Caco-2 (cell line): ENCODE data around the gene NABP2. TPM values are rescaled to one million over a fixed set of nuclear protein-coding genes. Genes with fewer than 3 reads are reported as not detected.
"Not testable (repeated sequence)": the region's sequence is repeated elsewhere in the genome, so short reads cannot be mapped to it uniquely, and the experiment has no call there.

Source experiments
- BruUV-seq: library from RNA; stranded (reverse); fragments of 400-500 nt; replicated peaks from 2 replicates; lab custom pipeline; 2021; lab: Mats Ljungman, UMichigan
- CTCF ChIA-PET: fragments of 300-600 bp; sonication (Branson Sonifier 250); formaldehyde crosslinking; loops from one replicate; lab custom pipeline; 2022; ENCODE audit warnings: antibody characterized with exemption; lab: Charles Lee
- POLR2A ChIA-PET: fragments of 300-600 bp; sonication (Branson Sonifier 250); formaldehyde crosslinking; loops from one replicate; lab custom pipeline; 2022; ENCODE audit warnings: antibody characterized with exemption; lab: Charles Lee
- DNase-seq, 2 experiments: peaks; one replicate each; pipeline versions ENCODE4 v3.0.0 to v3.0.0-alpha.2; 2020 to 2022
- H3K27me3 ChIP-seq: replicated peaks from 2 replicates; pipeline ENCODE4 v1.6.0; 2011; ENCODE audit warnings: low read length; ENCODE audit not compliant: control insufficient read depth, insufficient read depth
- H3K36me3 ChIP-seq: 2 replicates; pipeline ENCODE4 v1.5.1; 2011; ENCODE audit warnings: low read length; ENCODE audit not compliant: control insufficient read depth, insufficient read depth
- H3K4me1 ChIP-seq: fragments of 250-450 bp; sonication (Bioruptor Pico); 2 replicates; pipeline ENCODE4 v1.5.1; 2020; ENCODE audit warnings: mild to moderate bottlenecking
- H3K4me3 ChIP-seq: 2 replicates; pipeline ENCODE4 v1.5.1; 2011; ENCODE audit warnings: low read depth, mild to moderate bottlenecking, control low read depth, low read length
- H3K9me3 ChIP-seq: fragments of 250-450 bp; sonication (Bioruptor Pico); 2 replicates; pipeline ENCODE4 v1.5.1; 2020; ENCODE audit warnings: mild to moderate bottlenecking, moderate library complexity
- H3K27ac Mint-ChIP-seq: one replicate; pipeline ENCODE4 v1.8.0; 2022; ENCODE audit warnings: mixed read lengths; ENCODE audit not compliant: unreplicated experiment
- H3K27me3 Mint-ChIP-seq: one replicate; pipeline ENCODE4 v1.8.0; 2022; ENCODE audit warnings: mixed read lengths; ENCODE audit not compliant: insufficient read depth, unreplicated experiment
- H3K36me3 Mint-ChIP-seq: one replicate; pipeline ENCODE4 v1.8.0; 2022; ENCODE audit warnings: mild to moderate bottlenecking, mixed read lengths; ENCODE audit not compliant: insufficient read depth, unreplicated experiment
- H3K4me1 Mint-ChIP-seq: one replicate; pipeline ENCODE4 v1.8.0; 2022; ENCODE audit warnings: low read depth, mixed read lengths; ENCODE audit not compliant: unreplicated experiment
- H3K4me3 Mint-ChIP-seq: one replicate; pipeline ENCODE4 v1.8.0; 2022; ENCODE audit warnings: mild to moderate bottlenecking, moderate library complexity, mixed read lengths; ENCODE audit not compliant: unreplicated experiment
- H3K9me3 Mint-ChIP-seq: one replicate; pipeline ENCODE4 v1.8.0; 2022; ENCODE audit warnings: mixed read lengths; ENCODE audit not compliant: unreplicated experiment
- CTCF ChIP-seq, 2 experiments: fragments of 200-600 bp in 1 of 2; IDR thresholded peaks; 1 replicate in 1 of 2; 2 replicates in 1 of 2; pipeline versions ENCODE4 v1.5.1 to v1.8.0; 2011 to 2022; ENCODE audit warnings: antibody characterized with exemption in 1 of 2, control low read depth in 1 of 2, inconsistent platforms in 1 of 2, low read depth in 1 of 2, low read length in 1 of 2, mild to moderate bottlenecking in 1 of 2, moderate library complexity in 1 of 2; ENCODE audit not compliant: insufficient read depth in 1 of 2, severe bottlenecking in 1 of 2, unreplicated experiment in 1 of 2
- intact Hi-C: fragments of 100-400 bp; cut with micrococcal nuclease; formaldehyde crosslinking; loops from one replicate; pipeline ENCODE4 v1.10.0; 2022; ENCODE audit not compliant: unreplicated experiment
- total RNA-seq: library from RNA; stranded (reverse); gene quantifications from 2 replicates; pipeline ENCODE4 v1.2.3, GENCODE V29; 2022

Gene NABP2
- total RNA-seq, 1 experiment from 2014 or later = 32.1 TPM

GRCh38 chr12:56266693-56267442, 42.7 kb downstream of the NABP2 start, which contains the start of gene COQ10A:
TSS of gene COQ10A (plus strand) at chr12:56266942. CDS start at chr12:56267119, 177 bp downstream.
- H3K9me3 Mint-ChIP-seq = peaks cover 6% of the 10 kb centered on the region
- CTCF ChIA-PET = interaction anchor here (0.6 to 2.2 kb wide), 9 partner anchors 8 to 78 kb away, joined by 3 to 13 read pairs (median 3); partner anchors contain the start of genes ANKRD52, CNPY2, RNF41 and SMARCC2

GRCh38 chr12:56267443-56268071, 43.4 kb downstream of the NABP2 start:
- Histone ChIP-seq H3K4me3 (peak overlapping the region; percentile 65), H3K4me1 (peaks cover 5% of the 10 kb centered on the region), H3K9me3 (no peaks in the 10 kb centered on the region), H3K27me3 (no peaks in the 10 kb centered on the region), H3K36me3 (no peaks in the 10 kb centered on the region; the same call in 1 of the 2 replicates)
- no TSS peak for BruUV-seq
- Mint-ChIP-seq H3K27me3 (no peaks in the 10 kb centered on the region), H3K27ac (peak overlapping the region; percentile 61), H3K4me3 (peak overlapping the region; percentile 83), H3K9me3 (no peaks in the 10 kb centered on the region), H3K4me1 (peaks cover 6% of the 10 kb centered on the region), H3K36me3 (peaks cover 33% of the 10 kb centered on the region)
- CTCF ChIA-PET = interaction anchor here (0.6 to 2.2 kb wide), 6 partner anchors 9 to 61 kb away, joined by 3 to 13 read pairs (median 4); partner anchors contain the start of genes ANKRD52 and RNF41
- DNase-seq = peak in 1 of 2 experiments; percentile 30
- no peak for TF ChIP-seq CTCF (IDR thresholded peaks at IDR 0.05; ENCODE audit: insufficient read depth in 1 of 2, low read depth in 1 of 2, low read length in 1 of 2, severe bottlenecking in 1 of 2, unreplicated experiment in 1 of 2)
- POLR2A ChIA-PET = interaction anchor here (1.0 to 2.0 kb wide), 4 partner anchors 24 to 294 kb away, joined by 3 to 12 read pairs (median 6); partner anchors contain the start of genes RAB5B, RNF41 and STAT2
- intact Hi-C loops = loop anchor here (1.0 to 2.0 kb wide), 6 partner anchors 19 to 149 kb away; partner anchors contain the start of genes CS, SLC39A5 and ZC3H10

More at GRCh38 chr12:56266693-56267442, 42.7 kb downstream of the NABP2 start, which contains the start of gene COQ10A:
- Histone ChIP-seq H3K4me1 (peaks cover 12% of the 10 kb centered on the region), H3K36me3 (no peaks in the 10 kb centered on the region; the same call in 1 of the 2 replicates), H3K9me3 (no peaks in the 10 kb centered on the region), H3K27me3 (no peaks in the 10 kb centered on the region), H3K4me3 (peak within 1 kb of the TSS; percentile 65)
- H3K4me1 Mint-ChIP-seq = peaks cover 12% of the 10 kb centered on the region
- no peaks in the 10 kb centered on the region for H3K27me3 Mint-ChIP-seq
- intact Hi-C loops = loop anchor here (1.0 to 2.0 kb wide), 6 partner anchors 20 to 148 kb away; partner anchors contain the start of genes CS, SLC39A5 and ZC3H10
- H3K4me3 Mint-ChIP-seq = peak within 1 kb of the TSS; percentile 83
- DNase-seq = peak; percentile 90 to 92
- TSS peak; percentile 63 for BruUV-seq
- peaks cover 30% of the 10 kb centered on the region for H3K36me3 Mint-ChIP-seq
- TF ChIP-seq CTCF (IDR thresholded peaks at IDR 0.05; ENCODE audit: insufficient read depth in 1 of 2, low read depth in 1 of 2, low read length in 1 of 2, severe bottlenecking in 1 of 2, unreplicated experiment in 1 of 2) = peak; percentile 39 to 74
- POLR2A ChIA-PET = interaction anchor here (0.5 to 2.0 kb wide), 9 partner anchors 19 to 293 kb away, joined by 3 to 12 read pairs (median 4); partner anchors contain the start of genes RAB5B, RNF41, SMARCC2 and STAT2
- peak within 1 kb of the TSS; percentile 61 for H3K27ac Mint-ChIP-seq

- Mint-ChIP-seq H3K4me3 (no peak overlapping the region), H3K27ac (no peak overlapping the region), H3K27me3 (no peaks in the 10 kb centered on the region), H3K4me1 (peaks cover 6% of the 10 kb centered on the region), H3K9me3 (no peaks in the 10 kb centered on the region), H3K36me3 (peaks cover 64% of the 10 kb centered on the region)
- intact Hi-C loops = loop anchor here (5.0 kb wide), 1 partner anchor 79 kb away; no protein-coding TSS in a partner anchor
- H3K36me3 ChIP-seq = no peaks in the 10 kb centered on the region; the same call in none of the 2 replicates
- H3K4me3 ChIP-seq = no peak overlapping the region
- ChIA-PET CTCF (interaction anchor here (1.3 kb wide), 1 partner anchor 65 kb away, joined by 3 read pairs; no protein-coding TSS in a partner anchor), POLR2A (no interaction called here)
- BruUV-seq = no TSS peak
- H3K9me3 ChIP-seq = no peaks in the 10 kb centered on the region
- TF ChIP-seq CTCF (IDR thresholded peaks at IDR 0.05; ENCODE audit: insufficient read depth in 1 of 2, low read depth in 1 of 2, low read length in 1 of 2, severe bottlenecking in 1 of 2, unreplicated experiment in 1 of 2) = peak; percentile 25 to 53
- H3K4me1 ChIP-seq = no peaks in the 10 kb centered on the region
- DNase-seq = no peak
- no peaks in the 10 kb centered on the region for H3K27me3 ChIP-seq
These were observed 46.9 kb downstream of the NABP2 start for GRCh38 chr12:56271031-56271430.

- H3K27me3 Mint-ChIP-seq, CTCF ChIA-PET, H3K27me3 ChIP-seq, H3K9me3 Mint-ChIP-seq, H3K27ac Mint-ChIP-seq, DNase-seq, H3K4me3 Mint-ChIP-seq, H3K36me3 ChIP-seq, H3K4me3 ChIP-seq, H3K9me3 ChIP-seq, POLR2A ChIA-PET, H3K4me1 ChIP-seq, H3K4me1 Mint-ChIP-seq: not testable (repeated sequence)
- BruUV-seq = TSS peak; percentile 61
- peaks cover 76% of the 10 kb centered on the region for H3K36me3 Mint-ChIP-seq
- intact Hi-C loops = loop anchor here (5.0 kb wide), 1 partner anchor 80 kb away; no protein-coding TSS in a partner anchor
These were observed 48.3 kb downstream of the NABP2 start for GRCh38 chr12:56272468-56272867.
